ENCODE data around the gene INTS11. TPM values are rescaled to one million over a fixed set of nuclear protein-coding genes. Genes with fewer than 3 reads are reported as not detected.
"Not testable (repeated sequence)": the region's sequence is repeated elsewhere in the genome, so short reads cannot be mapped to it uniquely, and the experiment has no call there.

Gene INTS11
- total RNA-seq, result 129 and 134 TPM in 2 replicates

DNA sequence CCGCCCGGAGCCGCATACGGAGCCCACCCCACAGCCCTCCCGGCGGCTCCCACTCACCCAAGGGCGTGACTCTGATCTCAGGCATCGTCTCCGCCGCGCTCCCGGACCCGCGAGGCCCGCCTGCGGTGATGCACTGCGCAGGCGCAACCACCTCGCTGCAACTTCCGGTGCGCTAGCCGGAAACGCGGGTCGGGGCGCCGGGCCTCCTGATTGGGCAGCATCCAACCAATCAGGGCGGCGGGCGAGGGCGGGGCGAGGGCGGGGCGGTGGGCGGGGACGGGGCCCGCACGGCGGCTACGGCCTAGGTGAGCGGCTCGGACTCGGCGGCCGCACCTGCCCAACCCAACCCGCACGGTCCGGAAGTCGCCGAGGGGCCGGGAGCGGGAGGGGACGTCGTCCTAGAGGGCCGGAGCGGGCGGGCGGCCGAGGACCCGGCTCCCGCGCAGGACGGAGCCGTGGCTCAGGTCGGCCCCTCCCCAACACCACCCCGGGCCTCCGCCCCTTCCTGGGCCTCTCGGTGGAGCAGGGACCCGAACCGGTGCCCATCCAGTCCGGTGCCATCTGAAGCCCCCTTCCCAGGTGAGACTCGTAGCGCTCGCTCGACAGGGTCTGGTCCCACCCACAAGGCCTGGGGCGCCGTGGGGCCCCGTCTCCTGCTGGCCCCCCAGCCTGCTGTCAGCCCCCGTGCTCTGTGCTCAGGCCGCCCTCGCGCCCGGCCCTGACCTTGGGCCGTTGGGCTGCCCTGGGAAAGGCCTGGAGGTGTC, at the start of gene INTS11, which contains the start of gene CPTP:
INTS11 (minus strand) TSS at position 137 of the 764 bp plus-strand sequence; CDS start at position 85, 52 bp downstream.
CPTP (plus strand) TSS at position 279 of the 764 bp plus-strand sequence. CDS start 2,109 bp downstream, outside the sequence.
- intact Hi-C loops (cut with micrococcal nuclease), result loop anchor here (1.0 to 2.0 kb wide), 5 partner anchors 16 to 208 kb away; partner anchors contain the start of genes AURKAIP1, C1orf159, CCNL2 and DVL1

DNA sequence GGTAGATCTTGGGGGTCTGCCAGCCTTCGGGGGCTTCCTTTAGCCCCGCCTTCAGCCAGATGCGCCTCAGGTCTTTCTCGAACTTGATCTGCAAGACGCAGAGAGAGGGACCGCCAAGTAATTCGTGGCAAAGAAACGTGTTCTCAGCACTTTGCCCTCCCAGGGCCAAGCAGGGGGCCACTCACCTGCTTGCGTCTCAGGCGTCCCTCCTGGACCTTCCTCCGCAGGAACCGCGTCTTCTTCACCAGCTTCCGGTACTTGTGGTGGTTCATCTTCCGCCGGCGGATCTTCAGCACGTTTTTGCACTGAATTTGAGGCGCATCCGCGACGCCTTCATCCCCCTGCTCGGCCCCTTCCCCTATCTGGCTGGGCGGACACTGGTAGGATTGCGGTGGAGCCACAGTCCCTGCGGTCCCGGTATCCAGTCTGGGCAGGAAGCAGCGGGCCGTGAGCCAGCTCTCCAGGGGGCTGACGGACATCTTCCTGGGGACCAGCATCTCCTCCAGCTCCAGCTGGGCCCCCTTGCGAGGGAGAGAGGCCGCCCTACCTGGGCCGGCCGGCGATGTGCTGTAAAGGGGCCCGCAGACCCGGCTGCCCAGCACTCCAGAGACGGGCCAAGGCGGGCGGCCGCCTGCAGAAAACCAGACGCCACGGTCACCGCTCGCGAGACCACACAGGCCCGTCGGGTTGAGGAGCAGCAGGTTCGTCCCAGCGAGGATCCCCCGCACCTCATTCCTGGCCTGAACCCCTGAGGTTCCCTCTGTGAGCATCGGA, 49.5 kb upstream of the INTS11 start:
- intact Hi-C loops (cut with micrococcal nuclease), result no loop called here

DNA sequence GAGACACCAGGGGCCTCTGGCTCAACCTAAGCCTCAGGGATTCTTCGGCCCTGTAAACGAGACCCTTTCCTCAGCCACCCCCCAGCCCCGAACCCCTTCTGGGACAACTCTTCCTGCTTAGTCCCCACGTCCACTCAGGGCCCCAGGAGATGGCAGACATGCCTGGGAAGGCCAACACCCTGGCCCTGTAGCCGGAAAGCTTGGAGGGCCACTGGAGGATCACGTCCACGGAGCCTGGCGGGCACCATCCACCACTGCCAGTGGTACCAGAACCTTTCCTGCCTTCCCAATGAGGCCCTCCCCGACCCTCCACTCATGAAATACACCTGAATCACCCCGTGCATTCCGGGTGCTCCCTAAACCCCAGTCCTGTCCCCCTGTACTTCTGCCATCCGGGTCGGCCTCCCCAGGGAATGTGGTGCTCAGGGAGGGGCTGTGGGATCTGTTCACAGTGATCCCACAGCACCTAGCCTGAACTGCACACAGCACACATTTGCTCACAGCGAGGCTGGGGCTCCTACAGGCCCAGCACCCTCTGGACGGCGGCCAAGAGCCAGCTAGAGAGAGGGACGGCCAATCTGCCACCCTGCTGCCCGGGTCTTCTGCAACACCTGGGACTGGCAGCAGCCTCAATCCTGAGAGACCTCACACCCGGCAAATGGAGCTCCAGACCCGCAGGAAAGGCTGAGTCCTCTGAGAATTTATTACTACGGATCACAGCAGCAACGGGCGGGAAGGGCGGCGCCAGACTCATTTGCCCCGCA, 48.8 kb upstream of the INTS11 start:
- intact Hi-C loops (cut with micrococcal nuclease), result no loop called here

DNA sequence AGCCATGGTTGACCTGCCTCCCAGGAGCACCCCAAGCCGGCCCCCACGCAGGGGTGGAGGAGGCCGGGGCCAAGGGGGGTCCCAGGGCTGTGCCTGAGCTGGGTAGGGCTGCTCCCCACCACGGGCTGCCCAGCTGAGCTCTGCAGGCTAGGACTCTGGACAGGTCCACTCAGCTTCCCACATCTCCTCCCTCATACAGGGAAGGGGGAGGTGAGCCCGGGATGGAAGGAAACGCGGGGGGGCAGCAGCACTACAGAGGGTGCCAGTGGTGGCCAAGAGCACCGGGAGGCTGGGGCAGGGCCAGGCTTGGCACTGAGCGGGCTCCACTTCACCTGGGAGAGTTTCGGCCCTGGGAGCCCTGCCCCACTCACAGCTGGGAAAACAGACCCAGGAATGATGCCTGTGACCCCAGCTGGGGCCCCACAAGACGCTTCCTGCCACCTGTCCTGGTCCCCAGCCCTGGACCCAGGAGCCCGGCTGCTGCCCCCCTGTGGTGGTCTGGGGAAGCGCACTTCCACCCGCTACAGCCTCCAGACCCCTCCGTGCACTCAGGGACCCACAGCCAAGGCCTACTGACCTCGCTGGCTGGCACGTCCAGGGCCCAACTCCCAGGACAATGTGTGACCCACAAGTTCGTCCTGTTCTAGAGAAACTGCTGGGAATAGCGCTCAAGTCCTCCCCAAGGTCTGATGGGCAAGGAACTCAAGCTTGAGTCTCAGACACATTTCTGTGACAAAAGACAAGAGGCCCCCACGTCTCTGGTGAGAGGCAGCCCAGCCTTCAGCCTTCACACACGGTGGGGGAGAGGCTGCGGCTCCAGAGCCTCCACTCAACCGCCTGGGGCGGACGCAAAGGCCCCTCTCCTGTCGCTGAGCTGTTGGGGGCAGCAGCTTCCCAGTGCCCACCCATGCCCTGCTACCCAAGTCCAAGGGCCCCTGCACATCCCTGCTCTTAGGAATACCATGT, 47.6 kb upstream of the INTS11 start:
- intact Hi-C loops (cut with micrococcal nuclease), result no loop called here

DNA sequence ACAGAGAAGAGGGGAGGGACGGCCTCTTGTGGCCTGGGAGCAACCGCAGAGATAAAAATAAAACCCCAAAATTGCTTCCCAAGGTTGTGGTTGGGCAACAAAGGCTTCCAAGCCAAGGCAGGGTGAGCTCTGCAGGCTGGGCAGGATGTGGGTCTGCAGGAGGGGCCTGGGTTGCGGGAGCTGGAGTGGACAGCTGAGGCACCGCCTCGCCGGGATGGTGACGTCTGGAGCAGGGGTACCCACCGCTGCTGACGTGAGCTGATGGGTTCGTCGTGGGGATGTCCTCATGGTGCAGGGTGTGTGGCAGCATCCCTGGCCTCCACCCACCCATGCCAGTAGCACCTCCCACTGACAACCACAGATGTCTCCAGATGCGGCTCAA, 46.9 kb upstream of the INTS11 start:
- intact Hi-C loops (cut with micrococcal nuclease), result no loop called here

DNA sequence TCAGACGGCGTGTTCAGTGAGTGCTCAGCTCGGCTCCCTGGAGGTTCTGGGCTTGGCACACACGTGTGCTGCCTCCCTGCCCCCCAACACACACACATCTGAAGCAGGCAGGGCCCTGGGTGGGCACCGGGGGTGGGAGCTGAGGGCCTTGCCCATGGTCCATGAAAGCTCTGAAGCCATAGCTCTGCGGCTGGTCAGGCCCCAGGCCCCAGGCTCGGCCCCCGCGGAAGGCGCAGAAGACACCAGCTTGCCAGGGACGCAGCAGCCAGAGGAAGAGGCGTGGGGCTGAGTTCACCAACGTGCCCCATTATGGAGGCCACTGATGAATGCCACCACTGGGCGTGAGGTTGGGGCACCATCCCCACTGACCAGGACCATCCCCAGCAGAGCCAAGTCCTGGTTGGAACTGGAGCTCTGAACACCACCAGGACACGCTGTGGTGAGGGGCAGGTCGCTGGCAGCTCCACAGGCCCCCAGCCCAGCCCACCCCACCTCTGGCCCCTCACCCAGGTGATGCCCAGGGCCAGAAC, 46.4 kb upstream of the INTS11 start:
- intact Hi-C loops (cut with micrococcal nuclease), result no loop called here

DNA sequence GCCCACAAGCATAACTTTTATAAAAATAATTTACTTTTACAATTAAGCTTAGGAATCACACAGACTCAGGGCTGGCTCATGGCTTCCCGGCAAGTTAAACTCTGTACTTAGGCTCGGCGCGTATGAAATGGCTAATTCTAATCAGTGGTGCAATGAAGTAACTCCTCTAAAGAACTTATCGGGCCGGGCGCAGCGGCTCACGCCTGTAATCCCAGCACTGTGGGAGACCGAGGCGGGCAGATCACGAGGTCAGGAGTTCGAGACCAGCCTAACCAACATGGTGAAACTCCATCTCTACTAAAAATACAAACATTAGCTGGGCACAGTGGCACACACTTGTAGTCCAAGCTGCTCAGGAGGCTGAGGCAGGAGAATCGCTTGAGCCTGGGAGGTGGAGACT, 45.6 kb upstream of the INTS11 start:
- intact Hi-C loops (cut with micrococcal nuclease), result not testable (repeated sequence)

DNA sequence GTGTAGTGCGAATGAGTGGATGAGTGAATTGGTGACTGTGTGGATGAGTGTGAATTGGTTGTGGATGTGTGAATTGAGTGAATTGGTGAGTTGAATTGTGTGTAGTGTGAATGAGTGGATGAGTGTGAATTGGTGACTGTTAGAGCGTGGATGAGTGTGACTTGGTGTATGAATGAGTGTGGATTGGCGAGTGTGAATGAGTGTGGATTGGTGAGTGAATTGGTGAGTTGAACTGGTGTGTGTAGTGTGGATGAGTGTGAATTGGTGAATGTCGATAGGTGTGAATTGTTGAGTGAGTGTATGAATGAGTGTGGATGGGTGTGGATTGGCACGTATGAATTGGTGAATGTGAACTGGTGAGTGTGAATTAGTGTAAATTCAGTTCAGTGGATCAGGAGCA, 42.9 kb upstream of the INTS11 start:
- intact Hi-C loops (cut with micrococcal nuclease), result no loop called here

DNA sequence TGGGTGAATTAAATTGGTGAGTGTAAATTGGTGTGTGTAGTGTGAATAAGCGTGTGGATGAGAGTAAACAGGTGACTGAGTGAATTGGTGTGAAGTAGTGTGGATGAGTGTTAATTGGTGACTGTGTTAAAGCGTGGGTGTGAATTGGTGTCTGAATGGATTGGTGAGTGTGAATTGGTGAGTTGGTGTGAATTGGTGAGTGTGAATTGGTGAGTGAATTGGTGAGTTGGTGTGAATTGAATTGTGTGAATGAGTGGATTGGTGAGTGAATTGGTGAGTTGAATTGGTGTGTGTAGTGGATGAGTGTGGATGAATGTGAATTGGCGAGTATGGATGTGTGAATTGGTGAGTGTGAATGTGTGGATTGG, 42.2 kb upstream of the INTS11 start:
- intact Hi-C loops (cut with micrococcal nuclease), result no loop called here

DNA sequence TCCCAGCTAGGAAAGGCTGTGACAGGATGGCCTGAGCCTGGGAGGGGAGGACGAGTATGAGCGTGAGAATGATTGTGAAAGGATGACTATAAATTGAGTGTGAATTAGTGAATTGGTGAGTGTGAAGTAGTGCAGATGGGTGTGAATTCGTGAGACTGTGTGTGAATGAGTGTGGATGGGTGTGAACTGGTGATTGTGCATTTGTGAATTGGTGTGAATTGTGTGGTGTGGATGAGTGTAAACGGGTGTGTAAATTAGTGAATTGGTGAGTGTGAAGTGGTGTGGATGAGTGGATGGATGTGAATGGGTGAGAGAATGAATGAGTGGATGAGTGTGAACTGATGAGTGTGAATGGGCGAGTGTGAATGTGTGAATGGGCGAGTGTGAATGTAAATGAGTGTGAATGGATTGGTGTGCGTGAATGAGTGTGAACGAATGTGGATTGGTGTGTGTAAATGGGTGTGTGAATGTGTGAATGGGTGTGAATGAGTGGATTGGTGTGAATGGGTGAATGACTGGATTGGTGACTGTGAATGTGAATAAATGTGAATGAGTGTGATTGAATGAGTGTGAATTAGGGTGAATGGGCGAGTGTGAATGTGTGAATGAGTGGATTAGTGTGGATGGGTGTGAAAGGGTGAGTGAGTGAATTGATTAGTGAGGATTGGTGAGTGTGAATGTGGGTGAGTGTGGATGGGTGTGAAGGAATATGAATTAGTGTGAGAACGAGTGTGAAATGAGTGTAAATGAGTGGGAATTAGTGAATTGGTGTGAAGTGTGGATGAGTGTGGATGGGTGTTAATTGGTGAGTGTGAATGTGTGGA, 41.6 kb upstream of the INTS11 start:
- intact Hi-C loops (cut with micrococcal nuclease), result no loop called here

DNA sequence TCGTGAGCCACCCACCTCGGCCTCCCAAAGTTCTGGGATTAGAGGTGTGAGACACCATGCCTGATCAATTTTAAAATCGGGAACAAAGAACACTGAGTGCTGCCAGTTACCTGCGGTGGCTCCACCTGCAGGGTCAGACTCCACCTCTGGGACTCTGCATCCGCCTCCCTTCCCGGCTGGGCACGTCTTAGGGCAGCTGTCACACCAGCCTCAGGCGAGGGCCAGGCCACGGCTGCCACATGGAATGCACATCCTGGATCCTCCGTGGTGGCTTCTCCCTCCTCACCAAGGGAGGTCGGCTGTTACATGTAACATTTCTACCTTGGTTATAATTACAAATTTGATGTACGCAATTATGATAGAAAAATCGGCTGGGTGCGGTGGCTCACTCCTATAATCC, 39.8 kb upstream of the INTS11 start:
- intact Hi-C loops (cut with micrococcal nuclease), result no loop called here

DNA sequence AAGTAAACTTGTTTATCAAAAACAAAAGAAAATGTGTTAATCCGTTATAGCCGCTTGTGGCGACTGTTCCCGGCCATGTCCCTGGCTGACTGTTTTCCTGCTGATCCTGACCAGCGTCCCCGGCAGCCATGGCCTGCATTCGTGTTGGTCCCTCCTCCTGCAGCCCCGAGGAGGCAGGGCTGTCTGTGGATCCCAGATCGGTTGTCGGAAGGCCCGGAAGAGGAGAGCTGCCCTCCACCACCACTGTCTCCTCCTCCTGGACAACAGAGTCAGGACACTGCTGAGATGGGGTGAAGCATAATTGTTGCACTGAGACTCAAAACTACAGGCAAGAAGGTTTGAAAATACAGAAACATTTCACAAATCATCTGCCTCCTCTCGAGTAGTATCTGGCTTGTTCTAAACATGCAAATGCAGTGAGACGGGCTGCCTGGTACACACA, 37.5 kb upstream of the INTS11 start:
- intact Hi-C loops (cut with micrococcal nuclease), result no loop called here

DNA sequence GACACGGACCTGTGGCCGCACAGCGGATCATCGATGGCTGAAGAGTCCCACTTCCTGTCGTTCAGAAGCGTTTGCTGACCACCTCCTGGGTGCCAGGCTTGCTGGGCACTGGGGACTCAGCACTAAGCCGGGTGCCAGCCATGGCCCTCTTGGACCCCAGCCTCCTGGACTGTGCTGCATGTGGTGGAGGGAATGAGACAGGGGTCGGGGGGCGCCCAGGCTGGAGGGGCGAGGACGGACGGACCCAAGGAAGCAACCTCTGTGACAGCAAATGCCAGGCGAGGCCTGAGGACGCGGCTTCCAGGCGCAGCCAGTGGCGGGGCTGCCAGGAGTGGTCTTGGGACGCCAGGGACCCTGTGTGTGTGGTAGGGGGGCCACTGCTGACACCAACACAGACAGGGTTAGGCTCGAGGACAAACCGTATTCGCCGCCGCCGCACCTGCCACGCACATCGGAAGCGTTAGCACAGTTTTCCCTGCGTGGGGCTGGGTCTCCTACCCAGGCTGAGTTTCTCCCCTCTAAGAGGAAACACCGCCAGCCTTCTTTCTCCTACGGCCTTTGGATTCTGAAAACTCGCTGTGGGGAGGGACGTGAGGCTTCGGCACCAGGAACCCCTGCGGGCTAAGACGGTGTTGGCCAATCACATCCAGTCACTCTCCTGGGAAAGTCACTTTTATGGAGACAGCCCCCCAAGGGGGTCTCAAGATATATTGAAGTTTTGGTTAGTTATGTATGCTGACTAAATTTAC, 36.9 kb upstream of the INTS11 start:
- intact Hi-C loops (cut with micrococcal nuclease), result no loop called here

DNA sequence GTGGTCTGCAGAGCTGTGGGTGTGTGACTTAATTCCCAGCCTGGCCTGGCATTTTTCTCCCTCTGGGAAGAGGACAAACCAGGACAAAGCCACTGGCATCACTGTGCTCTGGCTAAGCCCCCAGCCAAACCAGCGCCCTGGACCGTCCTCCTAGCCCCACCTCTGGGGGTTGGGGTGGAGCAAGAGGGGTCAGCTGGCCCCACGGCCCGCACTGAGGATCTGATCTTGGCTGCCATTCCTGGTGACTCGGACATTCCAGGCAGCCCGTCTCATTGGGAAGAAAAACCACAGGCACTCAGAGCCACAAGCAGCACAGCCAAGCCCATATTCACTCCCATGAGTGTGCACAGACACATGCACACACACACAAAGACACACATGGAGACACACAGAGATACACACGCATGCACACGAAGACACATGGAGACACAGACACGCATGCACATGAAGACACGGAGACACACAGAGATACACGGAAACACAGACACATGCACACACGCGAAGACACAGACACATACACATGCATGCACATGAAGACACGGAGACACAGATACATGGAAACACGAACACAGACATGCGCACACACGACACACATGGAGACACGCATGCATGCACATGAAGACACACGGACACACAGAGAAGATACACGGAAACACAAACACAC, 36.2 kb upstream of the INTS11 start:
- intact Hi-C loops (cut with micrococcal nuclease), result no loop called here

DNA sequence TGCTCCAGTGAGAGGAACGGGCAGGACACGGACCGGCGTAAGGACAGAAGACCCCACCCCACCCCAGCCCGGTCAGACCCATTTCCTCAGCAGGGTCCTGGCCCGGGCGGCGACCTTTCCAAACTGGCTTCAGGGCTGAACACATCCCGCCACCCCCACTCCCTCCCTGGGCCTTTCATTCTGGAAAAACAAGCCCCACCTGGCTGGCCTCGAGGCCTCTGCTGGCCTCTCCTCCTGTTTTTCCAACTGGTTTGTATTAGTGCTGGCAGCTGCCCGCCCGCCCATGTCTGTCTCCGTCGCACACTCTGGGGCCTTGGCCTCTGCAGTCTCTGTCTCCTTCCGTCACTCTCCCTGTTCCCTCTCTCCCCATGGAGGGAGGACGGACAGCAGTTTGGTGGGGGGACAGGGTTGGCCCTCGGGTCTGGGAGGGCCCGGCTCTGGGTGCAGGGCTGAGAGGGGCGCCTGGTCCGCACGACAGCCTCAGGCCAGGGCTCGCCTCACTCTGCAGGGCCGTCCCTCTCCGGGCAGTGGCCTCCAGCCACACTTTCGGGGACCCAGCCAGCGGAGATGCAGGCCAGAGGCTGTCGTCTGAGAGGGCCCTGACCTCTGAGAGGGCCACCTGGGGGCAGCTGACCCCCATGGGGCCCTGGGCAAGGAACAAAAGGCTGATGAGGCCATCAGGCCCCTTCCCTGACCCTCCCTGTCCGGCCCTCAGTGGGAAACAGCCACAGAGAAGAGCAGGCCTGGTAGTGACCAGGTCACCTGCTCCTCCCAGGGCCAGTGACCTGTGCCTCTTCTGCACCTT, 35.4 kb upstream of the INTS11 start:
- intact Hi-C loops (cut with micrococcal nuclease), result no loop called here

DNA sequence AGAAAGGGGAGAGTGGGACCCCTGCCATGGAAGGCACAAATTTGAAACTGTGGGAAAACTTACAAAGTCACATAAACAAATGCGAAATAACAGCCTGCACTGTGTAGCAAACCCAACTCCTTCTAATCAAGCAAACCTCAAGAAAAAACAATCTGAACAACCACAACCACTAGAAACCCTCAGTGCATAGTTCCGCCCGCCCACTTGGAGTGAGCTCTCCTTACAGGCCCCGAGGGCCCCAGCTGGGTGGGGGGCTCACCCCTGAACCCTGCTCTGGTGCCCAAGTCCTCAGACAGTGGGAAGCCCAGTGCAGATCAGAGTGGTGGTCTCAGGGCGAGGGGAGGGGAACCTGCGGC, 34.8 kb upstream of the INTS11 start:
- intact Hi-C loops (cut with micrococcal nuclease), result no loop called here

All from T-helper 1 cell treated with Interleukin-12 subunit alpha and Interleukin-12 subunit beta and Interleukin-4 antibody, amounts not matched to agents 30 ng/mL and 1 ng/mL, for 36 hours (primary cell).